H1 (cell line): ENCODE measurements around the gene POFUT2. TPM values are rescaled to one million over a fixed set of nuclear protein-coding genes. Genes with fewer than 3 reads are reported as not detected.

Experiments used
- CTCF ChIA-PET: fragments of 300-600 bp; sonication (Branson Sonifier 250); formaldehyde crosslinking; loops from one replicate; lab custom pipeline; 2021; ENCODE audit not compliant: partially characterized antibody; lab: Charles Lee
- POLR2A ChIA-PET: fragments of 300-600 bp; sonication (Branson Sonifier 250); formaldehyde crosslinking; loops from one replicate; lab custom pipeline; 2021; ENCODE audit warnings: inconsistent platforms; ENCODE audit not compliant: partially characterized antibody; lab: Charles Lee
- DNase-seq, 2 experiments: peaks; one replicate each; pipeline versions ENCODE4 v3.0.0 to v3.0.0-alpha.2; 2010 to 2022; ENCODE audit warnings: low spot score in 2 of 2, low read depth in 1 of 2, mixed read lengths in 1 of 2
- FAIRE-seq: peaks from 2 replicates; lab custom pipeline; 2011; peaks lifted over from hg19 to GRCh38; lab: Jason Lieb, UNC
- H2AFZ ChIP-seq: 2 replicates; pipeline ENCODE4 v1.8.1; 2012; ENCODE audit warnings: low read length, inconsistent platforms
- H2AK5ac ChIP-seq: 2 replicates; pipeline ENCODE4 v1.6.1; 2013; ENCODE audit warnings: low read depth, low read length
- H2BK120ac ChIP-seq: replicated peaks from 2 replicates; pipeline ENCODE3; 2013; ENCODE audit warnings: low read depth, low read length, inconsistent platforms
- H2BK12ac ChIP-seq: 2 replicates; pipeline ENCODE4 v1.6.1; 2013; ENCODE audit warnings: low read depth, low read length
- H2BK15ac ChIP-seq: 2 replicates; pipeline ENCODE4 v1.6.1; 2013; ENCODE audit warnings: low read length
- H2BK20ac ChIP-seq: 2 replicates; pipeline ENCODE4 v1.6.1; 2013; ENCODE audit warnings: low read length
- H2BK5ac ChIP-seq: 2 replicates; pipeline ENCODE4 v1.6.1; 2013; ENCODE audit warnings: low read depth, low read length
- H3K14ac ChIP-seq: 2 replicates; pipeline ENCODE4 v1.6.1; 2013; ENCODE audit warnings: inconsistent platforms; ENCODE audit not compliant: insufficient read length
- H3K18ac ChIP-seq: 2 replicates; pipeline ENCODE4 v1.6.1; 2013; ENCODE audit warnings: low read length; ENCODE audit errors: extremely low read depth
- H3K23ac ChIP-seq: 2 replicates; pipeline ENCODE4 v1.6.1; 2013; ENCODE audit warnings: inconsistent platforms; ENCODE audit not compliant: insufficient read length
- H3K23me2 ChIP-seq: 2 replicates; pipeline ENCODE4 v1.6.1; 2013; ENCODE audit warnings: low read depth, low read length
- H3K27ac ChIP-seq: 2 replicates; pipeline ENCODE4 v1.6.1; 2011; ENCODE audit warnings: low read depth, low read length, inconsistent platforms
- H3K27me3 ChIP-seq, 4 experiments: replicated peaks in 1 of 4; 1 replicate in 1 of 4; 2 replicates in 3 of 4; pipeline versions ENCODE4 v1.6.1 to v1.8.1; 2011 to 2013; ENCODE audit warnings: low read length in 3 of 4, mild to moderate bottlenecking in 3 of 4, inconsistent platforms in 2 of 4, mixed read lengths in 2 of 4, moderate library complexity in 1 of 4; ENCODE audit not compliant: control insufficient read depth in 3 of 4, insufficient read depth in 3 of 4; ENCODE audit errors: extremely low read depth in 1 of 4
- H3K36me3 ChIP-seq, 4 experiments: 2 replicates each; pipeline versions ENCODE4 v1.6.1 to v1.8.1; 2011 to 2013; ENCODE audit warnings: mild to moderate bottlenecking in 4 of 4, low read length in 3 of 4, moderate library complexity in 2 of 4, control low read depth in 1 of 4, inconsistent platforms in 1 of 4; ENCODE audit not compliant: insufficient read depth in 4 of 4, control insufficient read depth in 2 of 4
- H3K4ac ChIP-seq: replicated peaks from 2 replicates; pipeline ENCODE3; 2013; ENCODE audit warnings: low read length, low read depth, mixed read lengths, inconsistent platforms; ENCODE audit not compliant: insufficient read length
- H3K4me1 ChIP-seq, 4 experiments: replicated peaks in 1 of 4; 1 replicate in 1 of 4; 2 replicates in 3 of 4; pipeline versions ENCODE4 v1.6.1 to v1.8.1; 2011 to 2013; ENCODE audit warnings: low read length in 3 of 4, inconsistent platforms in 2 of 4, mixed read lengths in 1 of 4; ENCODE audit not compliant: insufficient read depth in 4 of 4, control insufficient read depth in 3 of 4
- H3K4me2 ChIP-seq, 2 experiments: 2 replicates each; pipeline versions ENCODE4 v1.6.1 to v1.8.1; 2011 to 2013; ENCODE audit warnings: low read depth in 2 of 2, low read length in 2 of 2, control low read depth in 1 of 2, inconsistent platforms in 1 of 2, mild to moderate bottlenecking in 1 of 2; ENCODE audit not compliant: insufficient read depth in 1 of 2
- H3K4me3 ChIP-seq, 4 experiments: fragments of 200-600, 300-600 bp in 1 of 4; sonication (generic), shearing (Covaris generic), sonication (Bioruptor Twin) in 1 of 4; 2 replicates each; pipeline versions ENCODE4 v1.5.1 to v1.8.1; 2011 to 2016; ENCODE audit warnings: low read length in 4 of 4, low read depth in 3 of 4, control low read depth in 2 of 4, inconsistent platforms in 2 of 4, mild to moderate bottlenecking in 2 of 4, mixed read lengths in 1 of 4, moderate library complexity in 1 of 4; ENCODE audit not compliant: insufficient read depth in 2 of 4; ENCODE audit errors: extremely low read depth in 1 of 4
- H3K56ac ChIP-seq: replicated peaks from 2 replicates; pipeline ENCODE3; 2013; ENCODE audit warnings: low read depth, mild to moderate bottlenecking, mixed read lengths, low read length, inconsistent platforms; ENCODE audit not compliant: insufficient read length
- H3K79me1 ChIP-seq: 2 replicates; pipeline ENCODE4 v1.6.1; 2013; ENCODE audit warnings: low read depth, low read length, control low read depth
- H3K79me2 ChIP-seq, 2 experiments: 2 replicates each; pipeline versions ENCODE4 v1.6.1 to v1.8.1; 2012 to 2013; ENCODE audit warnings: low read length in 2 of 2, mild to moderate bottlenecking in 2 of 2, inconsistent platforms in 1 of 2; ENCODE audit not compliant: insufficient read depth in 2 of 2, control insufficient read depth in 1 of 2
- H3K9ac ChIP-seq, 4 experiments: replicated peaks in 1 of 4; 1 replicate in 1 of 4; 2 replicates in 3 of 4; pipeline versions ENCODE4 v1.6.1 to v1.8.1; 2011 to 2013; ENCODE audit warnings: low read depth in 3 of 4, low read length in 3 of 4, control low read depth in 2 of 4, mild to moderate bottlenecking in 2 of 4, moderate library complexity in 2 of 4, inconsistent platforms in 1 of 4; ENCODE audit errors: extremely low read depth in 1 of 4
- H3K9me3 ChIP-seq, 2 experiments: 2 replicates each; pipeline versions ENCODE4 v1.6.1 to v1.8.1; 2012 to 2013; ENCODE audit warnings: mild to moderate bottlenecking in 2 of 2, moderate library complexity in 2 of 2, control low read depth in 1 of 2, inconsistent platforms in 1 of 2, low read depth in 1 of 2, low read length in 1 of 2, mixed read lengths in 1 of 2; ENCODE audit not compliant: insufficient read depth in 2 of 2
- H4K20me1 ChIP-seq, 2 experiments: replicated peaks in 1 of 2; 2 replicates each; pipeline versions ENCODE3 to v1.8.1; 2011 to 2013; ENCODE audit warnings: inconsistent platforms in 2 of 2, low read length in 2 of 2, mild to moderate bottlenecking in 1 of 2; ENCODE audit not compliant: insufficient read depth in 2 of 2, control insufficient read depth in 1 of 2
- H4K5ac ChIP-seq: 2 replicates; pipeline ENCODE4 v1.6.1; 2013; ENCODE audit warnings: low read length, low read depth, mixed read lengths, inconsistent platforms; ENCODE audit not compliant: insufficient read length
- H4K8ac ChIP-seq: 2 replicates; pipeline ENCODE4 v1.8.0; 2013; ENCODE audit warnings: mild to moderate bottlenecking, moderate library complexity, low read length, inconsistent platforms; ENCODE audit not compliant: insufficient read depth; ENCODE audit errors: extremely low read depth
- H4K91ac ChIP-seq: replicated peaks from 2 replicates; pipeline ENCODE3; 2013; ENCODE audit warnings: low read length, mixed read lengths, inconsistent platforms; ENCODE audit not compliant: insufficient read length
- ATF3 ChIP-seq: IDR thresholded peaks from 2 replicates; pipeline ENCODE4 v1.6.1; 2011; ENCODE audit warnings: low read depth, mild to moderate bottlenecking, low read length; ENCODE audit not compliant: insufficient read depth
- CBX8 ChIP-seq: fragments of 300-800, 300-1000 bp; sonication (generic); IDR thresholded peaks from 2 replicates; pipeline ENCODE4 v1.7.1; 2016; ENCODE audit warnings: low read depth, low read length, borderline replicate concordance
- FOSL1 ChIP-seq: IDR thresholded peaks from 2 replicates; pipeline ENCODE4 v1.6.1; 2011; ENCODE audit warnings: mild to moderate bottlenecking, low read depth, low read length, moderate library complexity; ENCODE audit not compliant: insufficient read depth
- NANOG ChIP-seq: IDR thresholded peaks from 2 replicates; pipeline ENCODE4 v1.6.1; 2011; ENCODE audit warnings: low read length, low read depth, mild to moderate bottlenecking, inconsistent platforms; ENCODE audit not compliant: insufficient read depth, poor library complexity, severe bottlenecking
- POLR2A ChIP-seq, 2 experiments: IDR thresholded peaks; 1 replicate in 1 of 2; 2 replicates in 1 of 2; pipeline ENCODE4 v1.6.1; 2011; ENCODE audit warnings: low read depth in 2 of 2, low read length in 2 of 2, mild to moderate bottlenecking in 2 of 2; ENCODE audit errors: control extremely low read depth in 1 of 2
- SIX5 ChIP-seq: IDR thresholded peaks from 2 replicates; pipeline ENCODE4 v1.6.1; 2011; ENCODE audit warnings: mild to moderate bottlenecking, low read depth, low read length
- SP1 ChIP-seq: IDR thresholded peaks from 2 replicates; pipeline ENCODE4 v1.6.1; 2011; ENCODE audit warnings: low read depth, low read length
- USF2 ChIP-seq: IDR thresholded peaks from 2 replicates; pipeline ENCODE4 v1.6.1; 2011; ENCODE audit warnings: low read length, improper control_type of control experiment
- WGBS, 2 experiments: shearing (Covaris generic) in 1 of 2; methylation state at CpG; one replicate each; pipeline versions ENCODE4 v1.1.6 to v1.1.7; 2013 to 2015; ENCODE audit warnings: low lambda C conversion rate in 2 of 2, mixed read lengths in 2 of 2, inconsistent platforms in 1 of 2, low coverage in 1 of 2, missing lambda C conversion rate in 1 of 2; ENCODE audit not compliant: insufficient replicate concordance in 2 of 2, insufficient coverage in 1 of 2, insufficient read length in 1 of 2; ENCODE audit errors: extremely low coverage in 1 of 2, missing lambda C conversion rate in 1 of 2; 5-methylcytosine and 5-hydroxymethylcytosine counted together
- polyA plus RNA-seq, 7 experiments: library from polyadenylated mRNA; depleted of rRNA in 3 of 7; stranded (reverse) in 5 of 7; unstranded in 2 of 7; fragments of >200 nt in 5 of 7; fragments of 200-250 nt in 2 of 7; gene quantifications; 1 replicate in 5 of 7; 2 replicates in 1 of 7; 4 replicates in 1 of 7; pipeline versions ENCODE4 v1.2.1 to v1.2.3, GENCODE V29; 2011 to 2013; ENCODE audit warnings: missing spikeins in 2 of 7, mixed read lengths in 2 of 7
- total RNA-seq: library from RNA; stranded (reverse); fragmentation: NEBNext Ultra II Directional; extraction: Animal tissue kit (Norgen Biotek cat#: 25700); gene quantifications from 2 replicates; pipeline ENCODE4 v1.2.1, GENCODE V29; 2021

POFUT2 gene
- total and polyA plus RNA-seq, 2 of the 8 experiments (the other 6 are each of a cell fraction or from before 2014, with no cell fraction given), result 13.7 to 32.1 TPM

- Histone ChIP-seq H3K4ac (no peak overlapping the region), H3K56ac (no peak overlapping the region), H3K18ac (no peak overlapping the region), H3K14ac (no peak overlapping the region), H3K4me3 (no peak overlapping the region), H2BK12ac (no peak overlapping the region), H2BK20ac (no peak overlapping the region), H3K27ac (no peak overlapping the region), H4K8ac (no peak overlapping the region), H3K4me2 (no peak overlapping the region), H4K91ac (no peak overlapping the region), H3K79me1 (peaks cover 4% of the 10 kb centered on the region), H4K5ac (no peak overlapping the region), H2BK15ac (no peak overlapping the region), H3K36me3 (peaks cover 11 to 52% (median 44%) of the 10 kb centered on the region in 4 experiments), H3K23ac (no peak overlapping the region), H2BK120ac (no peak overlapping the region), H4K20me1 (peaks cover 4 to 15% of the 10 kb centered on the region in 2 experiments), H2AFZ (no peak overlapping the region), H3K23me2 (no peaks in the 10 kb centered on the region), H3K27me3 (no peaks in the 10 kb centered on the region), H2AK5ac (no peak overlapping the region), H3K4me1 (no peaks in the 10 kb centered on the region), H3K9ac (no peak overlapping the region), H3K79me2 (peaks cover 0 to 30% of the 10 kb centered on the region in 2 experiments; a peak in 2 of 4 replicates), H2BK5ac (no peak overlapping the region), H3K9me3 (0 out of 4 replicates have a peak, but pooled peaks cover 0 to 2% of the 10 kb centered on the region in 2 experiments)
- POLR2A ChIA-PET, result interaction anchor here (1.2 to 1.3 kb wide), 2 partner anchors 10 kb away, joined by 3 read pairs; no protein-coding TSS in a partner anchor
- DNase-seq (no peak), FAIRE-seq (no peak)
- CTCF ChIA-PET, result interaction anchor here (0.8 to 2.0 kb wide), 2 partner anchors 85 to 255 kb away, joined by 3 to 5 read pairs; no protein-coding TSS in a partner anchor
- TF ChIP-seq SP1 (no peak), NANOG (no peak), CBX8 (no peak), FOSL1 (no peak), SIX5 (no peak), ATF3 (no peak), USF2 (no peak), POLR2A (IDR thresholded peaks at IDR 0.05; ENCODE audit: control extremely low read depth in 1 of 2, low read depth in 2 of 2, low read length in 2 of 2) (no peak)
- WGBS, 2 experiments, result 94% methylated on average over 17 of the region's 19 CpGs; no CpG with 5 or more reads in 1 of the 2 experiments
Measured at GRCh38 chr21:45276596-45276995, 11.1 kb downstream of the POFUT2 start.
